NCI-H510A (cell line): Measurements from ENCODE around the gene TSPAN5.
A peak's percentile ranks its signal among the peaks of the same experiment; 100 is the strongest.
"Not testable (repeated sequence)": the region's sequence is repeated elsewhere in the genome, so short reads cannot be mapped to it uniquely, and the experiment has no call there.

Experiments used
- DNase-seq: peaks from one replicate; lab custom pipeline; 2025; lab: John Stamatoyannopoulos, UW

The TSPAN5 gene

GRCh38 chr4:98496152-98496845 lies 162.1 kb downstream of the TSPAN5 start:
- no peak for DNase-seq

- no peak for DNase-seq
These were observed 165.1 kb downstream of the TSPAN5 start for GRCh38 chr4:98493296-98493695.

GRCh38 chr4:98491899-98492559 lies 166.4 kb downstream of the TSPAN5 start:
- no peak for DNase-seq

GRCh38 chr4:98490251-98490650 lies 168.2 kb downstream of the TSPAN5 start:
- no peak for DNase-seq

GRCh38 chr4:98485816-98486345 lies 172.5 kb downstream of the TSPAN5 start:
- DNase-seq = no peak

- DNase-seq = no peak
These were observed 174.4 kb downstream of the TSPAN5 start for GRCh38 chr4:98484031-98484430.

GRCh38 chr4:98482847-98483806 lies 175.3 kb downstream of the TSPAN5 start:
- no peak for DNase-seq

- DNase-seq = no peak
These were observed 175.9 kb downstream of the TSPAN5 start for GRCh38 chr4:98482503-98482846.

GRCh38 chr4:98481167-98481566 lies 177.2 kb downstream of the TSPAN5 start:
- no peak for DNase-seq

- no peak for DNase-seq
These were observed 177.9 kb downstream of the TSPAN5 start for GRCh38 chr4:98480535-98480934.

- not testable (repeated sequence) for DNase-seq
These were observed 178.8 kb downstream of the TSPAN5 start for GRCh38 chr4:98479590-98479989.

GRCh38 chr4:98476891-98477290 lies 181.5 kb downstream of the TSPAN5 start:
- no peak for DNase-seq

GRCh38 chr4:98474408-98474844 lies 184.0 kb downstream of the TSPAN5 start:
- no peak for DNase-seq

- no peak for DNase-seq
These were observed 185.4 kb downstream of the TSPAN5 start for GRCh38 chr4:98473046-98473445.

- DNase-seq = no peak
These were observed 187.6 kb downstream of the TSPAN5 start for GRCh38 chr4:98470831-98471230.

GRCh38 chr4:98470366-98470765 lies 188.0 kb downstream of the TSPAN5 start:
- no peak for DNase-seq

- no peak for DNase-seq
These were observed 188.6 kb downstream of the TSPAN5 start for GRCh38 chr4:98469771-98470170.

GRCh38 chr4:98468709-98469108 lies 189.7 kb downstream of the TSPAN5 start:
- DNase-seq = no peak

- DNase-seq = peak; percentile 55
These were observed 190.8 kb downstream of the TSPAN5 start for GRCh38 chr4:98467627-98468072.

- no peak for DNase-seq
These were observed 191.4 kb downstream of the TSPAN5 start for GRCh38 chr4:98466868-98467599.

GRCh38 chr4:98462487-98462886 lies 195.9 kb downstream of the TSPAN5 start:
- DNase-seq = no peak
